Mesenchymal stem cell (in vitro differentiated cells and primary cell): ENCODE measurements around the gene GNPTG.

Experiments used
- DNase-seq: peaks from one replicate; pipeline ENCODE4 v3.0.0-alpha.2; 2013
- H2AFZ ChIP-seq: one replicate; pipeline ENCODE4 v1.6.1; 2013; ENCODE audit warnings: low read depth, mild to moderate bottlenecking, control low read depth, inconsistent platforms, low read length, moderate library complexity
- H2AK5ac ChIP-seq: 2 replicates; pipeline ENCODE4 v1.6.1; 2013; ENCODE audit warnings: low read length, moderate library complexity, mild to moderate bottlenecking, inconsistent platforms; ENCODE audit not compliant: severe bottlenecking
- H2BK120ac ChIP-seq: one replicate; pipeline ENCODE4 v1.6.1; 2013; ENCODE audit warnings: low read depth, mild to moderate bottlenecking, inconsistent platforms, low read length, moderate library complexity
- H2BK12ac ChIP-seq, 2 experiments: one replicate each; pipeline ENCODE4 v1.6.1; 2013; ENCODE audit warnings: inconsistent platforms in 2 of 2, low read length in 2 of 2, mild to moderate bottlenecking in 2 of 2, moderate library complexity in 2 of 2, control low read depth in 1 of 2
- H2BK15ac ChIP-seq: one replicate; pipeline ENCODE4 v1.6.1; 2013; ENCODE audit warnings: mild to moderate bottlenecking, low read depth, inconsistent platforms; ENCODE audit not compliant: poor library complexity, severe bottlenecking
- H2BK5ac ChIP-seq: 2 replicates; pipeline ENCODE4 v1.6.1; 2013; ENCODE audit warnings: low read depth, mild to moderate bottlenecking, low read length, control low read depth, inconsistent platforms; ENCODE audit not compliant: poor library complexity, severe bottlenecking
- H3K14ac ChIP-seq, 2 experiments: one replicate each; pipeline ENCODE4 v1.6.1; 2013; ENCODE audit warnings: inconsistent platforms in 2 of 2, low read length in 2 of 2, control low read depth in 1 of 2, mild to moderate bottlenecking in 1 of 2, moderate library complexity in 1 of 2
- H3K18ac ChIP-seq, 2 experiments: one replicate each; pipeline ENCODE4 v1.6.1; 2013; ENCODE audit warnings: inconsistent platforms in 2 of 2, low read length in 2 of 2, control low read depth in 1 of 2, low read depth in 1 of 2, mild to moderate bottlenecking in 1 of 2
- H3K23ac ChIP-seq, 2 experiments: one replicate each; pipeline ENCODE4 v1.6.1; 2013; ENCODE audit warnings: inconsistent platforms in 2 of 2, low read length in 2 of 2, mild to moderate bottlenecking in 2 of 2, moderate library complexity in 2 of 2, control low read depth in 1 of 2
- H3K27ac ChIP-seq: 2 replicates; pipeline ENCODE4 v1.5.1; 2013; ENCODE audit warnings: mild to moderate bottlenecking, moderate library complexity, low read length, control low read depth, inconsistent platforms; ENCODE audit not compliant: poor library complexity, severe bottlenecking
- H3K27me3 ChIP-seq, 2 experiments: 2 replicates each; pipeline versions ENCODE4 v1.6.1 to v1.7.0; 2013; ENCODE audit warnings: low read length in 2 of 2, mild to moderate bottlenecking in 2 of 2, moderate library complexity in 2 of 2, control low read depth in 1 of 2, inconsistent platforms in 1 of 2; ENCODE audit not compliant: control insufficient read depth in 1 of 2, insufficient read depth in 1 of 2
- H3K36me3 ChIP-seq, 2 experiments: 2 replicates each; pipeline versions ENCODE4 v1.6.1 to v1.7.0; 2013; ENCODE audit warnings: low read length in 2 of 2, control low read depth in 1 of 2, inconsistent platforms in 1 of 2, low read depth in 1 of 2, mild to moderate bottlenecking in 1 of 2; ENCODE audit not compliant: insufficient read depth in 2 of 2, control insufficient read depth in 1 of 2
- H3K4ac ChIP-seq, 2 experiments: one replicate each; pipeline ENCODE4 v1.6.1; 2013; ENCODE audit warnings: inconsistent platforms in 2 of 2, low read length in 2 of 2, mild to moderate bottlenecking in 2 of 2, moderate library complexity in 2 of 2, control low read depth in 1 of 2, low read depth in 1 of 2
- H3K4me1 ChIP-seq: 2 replicates; pipeline ENCODE4 v1.6.1; 2013; ENCODE audit warnings: low read depth, low read length, control low read depth; ENCODE audit not compliant: control insufficient read depth, insufficient read depth
- H3K4me2 ChIP-seq: 2 replicates; pipeline ENCODE4 v1.6.1; 2013; ENCODE audit warnings: low read length, mild to moderate bottlenecking, inconsistent platforms; ENCODE audit not compliant: poor library complexity, severe bottlenecking
- H3K4me3 ChIP-seq, 2 experiments: 2 replicates each; pipeline versions ENCODE4 v1.5.1 to v1.7.0; 2013; ENCODE audit warnings: low read length in 2 of 2, mild to moderate bottlenecking in 2 of 2, control low read depth in 1 of 2, low read depth in 1 of 2; ENCODE audit not compliant: insufficient read depth in 1 of 2
- H3K79me1 ChIP-seq: replicated peaks from 2 replicates; pipeline ENCODE4 v1.6.1; 2013; ENCODE audit warnings: mild to moderate bottlenecking, control low read depth, low read length, inconsistent platforms; ENCODE audit not compliant: poor library complexity, severe bottlenecking
- H3K9ac ChIP-seq: 2 replicates; pipeline ENCODE4 v1.7.0; 2013; ENCODE audit warnings: mild to moderate bottlenecking, low read length, moderate library complexity
- H3K9me3 ChIP-seq: 2 replicates; pipeline ENCODE4 v1.7.0; 2013; ENCODE audit warnings: mild to moderate bottlenecking, low read length; ENCODE audit not compliant: control insufficient read depth
- H4K8ac ChIP-seq: one replicate; pipeline ENCODE4 v1.6.1; 2013; ENCODE audit warnings: inconsistent platforms, mild to moderate bottlenecking, low read length, moderate library complexity
- H4K91ac ChIP-seq: one replicate; pipeline ENCODE4 v1.6.1; 2013; ENCODE audit warnings: mild to moderate bottlenecking, low read length, inconsistent platforms
- WGBS: methylation state at CpG from one replicate; pipeline ENCODE4 v1.1.7; 2013; ENCODE audit warnings: mixed read lengths; 5-methylcytosine and 5-hydroxymethylcytosine counted together

GNPTG gene

GRCh38 chr16:1390239-1390779 is 38.6 kb downstream of the GNPTG start:
- Histone ChIP-seq H3K4me2 (no peak overlapping the region), H3K79me1 (peaks cover 3% of the 10 kb centered on the region), H3K36me3 (peaks cover 37 to 58% of the 10 kb centered on the region in 2 experiments), H2BK120ac (no peak overlapping the region), H3K27ac (no peak overlapping the region), H4K8ac (no peak overlapping the region), H2BK5ac (no peak overlapping the region), H3K14ac (no peak overlapping the region), H3K27me3 (no peaks in the 10 kb centered on the region), H3K9ac (no peak overlapping the region), H3K23ac (no peak overlapping the region), H2AFZ (no peak overlapping the region), H4K91ac (no peak overlapping the region), H3K4ac (no peak overlapping the region), H2BK12ac (no peak overlapping the region), H2BK15ac (no peak overlapping the region), H3K4me1 (no peaks in the 10 kb centered on the region), H3K18ac (no peak overlapping the region), H3K4me3 (no peak overlapping the region), H3K9me3 (no peaks in the 10 kb centered on the region), H2AK5ac (no peak overlapping the region)
- WGBS, result 92% methylated on average over 28 of the region's 28 CpGs
- DNase-seq, result no peak

GRCh38 chr16:1392826-1393225 is 41.1 kb downstream of the GNPTG start:
- Histone ChIP-seq H2AK5ac (no peak overlapping the region), H4K91ac (no peak overlapping the region), H3K4me3 (no peak overlapping the region), H3K27me3 (no peaks in the 10 kb centered on the region), H3K36me3 (peaks cover 47 to 64% of the 10 kb centered on the region in 2 experiments), H3K18ac (no peak overlapping the region), H3K23ac (no peak overlapping the region), H2BK120ac (no peak overlapping the region), H3K27ac (no peak overlapping the region), H3K9me3 (no peaks in the 10 kb centered on the region), H3K9ac (no peak overlapping the region), H3K79me1 (peaks cover 1% of the 10 kb centered on the region), H2BK15ac (no peak overlapping the region), H3K4me1 (no peaks in the 10 kb centered on the region), H2BK12ac (no peak overlapping the region), H2AFZ (no peak overlapping the region), H3K4me2 (no peak overlapping the region), H3K4ac (no peak overlapping the region), H4K8ac (no peak overlapping the region), H2BK5ac (no peak overlapping the region), H3K14ac (no peak overlapping the region)
- no peak for DNase-seq
- 94% methylated on average over 17 of the region's 17 CpGs for WGBS

GRCh38 chr16:1393613-1394176 is 42.0 kb downstream of the GNPTG start:
- Histone ChIP-seq H3K18ac (no peak overlapping the region), H3K4me3 (no peak overlapping the region), H3K23ac (no peak overlapping the region), H3K9me3 (no peaks in the 10 kb centered on the region), H4K91ac (no peak overlapping the region), H3K36me3 (peaks cover 54 to 61% of the 10 kb centered on the region in 2 experiments), H4K8ac (no peak overlapping the region), H3K27me3 (no peaks in the 10 kb centered on the region), H2AFZ (no peak overlapping the region), H2BK12ac (no peak overlapping the region), H2BK5ac (no peak overlapping the region), H3K79me1 (no peaks in the 10 kb centered on the region), H3K27ac (no peak overlapping the region), H3K9ac (no peak overlapping the region), H2BK120ac (no peak overlapping the region), H3K14ac (no peak overlapping the region), H2BK15ac (no peak overlapping the region), H3K4me2 (no peak overlapping the region), H2AK5ac (no peak overlapping the region), H3K4me1 (peaks cover 2% of the 10 kb centered on the region), H3K4ac (no peak overlapping the region)
- 96% methylated on average over 21 of the region's 21 CpGs for WGBS
- DNase-seq, result no peak

GRCh38 chr16:1394367-1394951 is 42.7 kb downstream of the GNPTG start:
- peaks cover 62 to 63% of the 10 kb centered on the region in 2 experiments for H3K36me3 ChIP-seq
- no peak overlapping the region for H3K14ac ChIP-seq
- H4K8ac ChIP-seq, result no peak overlapping the region
- H3K4me1 ChIP-seq, result peaks cover 2% of the 10 kb centered on the region
- no peak overlapping the region for H2BK5ac ChIP-seq
- no peak overlapping the region for H3K23ac ChIP-seq
- H3K27me3 ChIP-seq, result no peaks in the 10 kb centered on the region
- H2BK12ac ChIP-seq, result no peak overlapping the region
- H3K4ac ChIP-seq, result no peak overlapping the region
- H2BK120ac ChIP-seq, result no peak overlapping the region
- no peak overlapping the region for H2AK5ac ChIP-seq
- H3K9ac ChIP-seq, result no peak overlapping the region
- H2AFZ ChIP-seq, result no peak overlapping the region
- no peak overlapping the region for H2BK15ac ChIP-seq
- H3K79me1 ChIP-seq, result no peaks in the 10 kb centered on the region
- H3K4me3 ChIP-seq, result no peak overlapping the region
- no peak overlapping the region for H3K27ac ChIP-seq
- DNase-seq, result no peak
- no peak overlapping the region for H3K18ac ChIP-seq
- H3K9me3 ChIP-seq, result no peaks in the 10 kb centered on the region
- 91% methylated on average over 19 of the region's 19 CpGs for WGBS
- no peak overlapping the region for H4K91ac ChIP-seq
- H3K4me2 ChIP-seq, result no peak overlapping the region
